Non-pigmented ciliary epithelial cell (primary cell): ENCODE results near the gene PAM.

ENCODE experiments used
- DNase-seq: peaks from one replicate; pipeline ENCODE4 v3.0.0-alpha.2; 2010; ENCODE audit warnings: low read depth

PAM gene

GRCh38 chr5:102860035-102860434 lies 104.9 kb downstream of the PAM start:
- no peak for DNase-seq

GRCh38 chr5:102863058-102863457 lies 108.0 kb downstream of the PAM start:
- DNase-seq: no peak

DNA sequence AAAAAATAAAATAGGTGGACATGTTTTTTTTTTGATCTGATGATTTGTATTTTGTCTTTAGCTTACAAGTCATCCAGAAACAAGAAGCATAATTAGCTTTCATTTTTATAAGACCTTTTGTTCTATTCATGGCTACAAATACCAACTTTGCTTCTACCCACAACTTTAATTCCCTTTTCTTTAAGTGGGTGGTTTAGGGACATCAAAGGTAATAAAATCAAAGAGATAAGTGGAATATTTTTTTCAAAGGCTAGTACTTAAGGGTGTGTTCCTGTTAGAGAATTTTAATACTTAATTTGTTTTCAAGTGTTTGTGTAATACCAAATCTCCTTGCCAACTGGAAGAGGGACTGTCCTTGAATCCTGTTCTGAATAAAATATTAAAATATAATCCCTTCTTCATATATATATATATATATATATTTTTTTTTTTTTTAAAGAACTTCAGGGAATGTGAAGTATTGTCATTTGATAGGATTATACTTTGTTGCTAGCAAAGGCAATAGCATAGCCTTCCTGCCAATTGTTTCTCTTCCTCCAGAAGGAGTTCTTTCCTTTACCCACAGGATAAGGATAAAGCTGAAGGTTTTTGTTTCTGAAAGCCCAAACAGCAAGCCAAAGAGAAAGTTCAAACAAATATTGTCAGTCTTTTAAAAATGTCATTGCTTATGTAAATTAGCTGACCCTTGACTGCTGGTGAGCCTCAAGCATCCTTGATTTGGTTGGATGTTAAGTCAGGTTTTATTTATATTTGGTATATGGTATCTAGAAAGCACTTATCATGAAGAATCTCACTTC lies 108.9 kb downstream of the PAM start:
- DNase-seq: no peak

GRCh38 chr5:102865171-102865509 lies 110.0 kb downstream of the PAM start:
- no peak for DNase-seq

DNA sequence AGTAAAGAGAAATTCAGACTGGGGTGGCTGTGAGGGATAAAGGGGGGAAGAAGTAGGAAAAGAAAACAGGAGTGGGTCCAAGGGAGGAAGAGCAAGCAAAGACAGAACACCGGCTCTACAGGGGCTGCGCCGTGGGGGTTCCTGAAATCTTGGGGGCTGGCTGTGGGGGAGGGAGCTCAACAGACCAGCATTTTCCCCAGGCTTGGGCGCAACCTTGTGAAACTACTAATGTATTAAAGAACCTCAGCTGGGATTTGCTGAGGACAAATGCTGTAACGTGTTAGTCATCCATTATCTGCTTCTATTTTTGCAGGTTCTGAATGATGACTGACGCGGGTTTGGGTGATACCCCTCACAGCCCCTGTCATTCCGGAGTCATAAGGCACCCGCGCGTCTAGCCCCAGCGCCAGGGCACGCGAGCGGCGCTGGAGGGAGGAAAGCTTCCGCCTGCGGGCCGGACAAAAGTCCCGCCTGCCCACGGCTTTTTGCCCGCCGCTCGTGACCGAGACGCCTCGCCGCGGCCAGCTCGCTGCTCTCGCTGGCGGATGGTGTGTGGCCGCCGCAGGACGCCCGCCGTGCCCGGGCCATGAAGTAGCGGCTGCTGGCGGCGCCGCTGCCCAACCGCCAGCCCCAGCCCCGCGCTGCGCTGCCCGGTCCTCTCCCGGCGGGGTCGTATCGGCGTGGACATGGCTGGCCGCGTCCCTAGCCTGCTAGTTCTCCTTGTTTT lies 110.6 kb downstream of the PAM start:
- peak; percentile 66 for DNase-seq

- DNase-seq: no peak
Measured at GRCh38 chr5:102866237-102866600, 111.1 kb downstream of the PAM start.

DNA sequence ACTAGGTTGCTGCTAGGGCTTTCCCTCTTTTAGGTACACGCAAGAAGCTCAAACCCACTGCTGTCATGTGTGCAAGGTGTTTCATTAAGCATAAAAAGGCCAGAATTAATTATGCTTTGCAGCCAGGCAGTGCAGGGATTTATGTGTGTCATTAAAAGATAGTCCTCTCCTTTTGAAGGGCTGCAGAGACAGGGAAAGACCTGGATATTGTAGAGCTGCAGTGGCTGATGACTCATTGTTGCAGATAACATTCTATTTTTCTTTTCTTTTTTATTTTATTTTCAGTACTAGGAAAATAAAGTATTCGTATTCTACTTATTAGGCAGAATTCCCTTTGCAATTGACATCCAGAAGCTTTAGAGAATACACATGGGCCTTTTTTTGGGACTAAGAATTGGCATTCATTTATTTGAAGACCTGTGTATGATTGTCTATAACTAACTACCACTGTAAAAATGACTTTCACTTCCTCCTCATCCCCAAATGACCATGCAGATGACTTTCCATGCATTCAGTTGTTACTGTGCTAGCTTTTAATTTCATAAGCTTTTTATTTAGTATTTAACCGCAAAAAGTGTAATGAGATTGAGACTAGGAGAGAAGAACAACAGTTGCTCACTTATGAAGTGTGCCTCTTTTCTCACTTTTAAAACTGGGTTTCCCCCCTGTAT lies 113.0 kb downstream of the PAM start:
- peak; percentile 15 for DNase-seq

GRCh38 chr5:102869230-102869629 lies 114.1 kb downstream of the PAM start:
- DNase-seq: no peak

DNA sequence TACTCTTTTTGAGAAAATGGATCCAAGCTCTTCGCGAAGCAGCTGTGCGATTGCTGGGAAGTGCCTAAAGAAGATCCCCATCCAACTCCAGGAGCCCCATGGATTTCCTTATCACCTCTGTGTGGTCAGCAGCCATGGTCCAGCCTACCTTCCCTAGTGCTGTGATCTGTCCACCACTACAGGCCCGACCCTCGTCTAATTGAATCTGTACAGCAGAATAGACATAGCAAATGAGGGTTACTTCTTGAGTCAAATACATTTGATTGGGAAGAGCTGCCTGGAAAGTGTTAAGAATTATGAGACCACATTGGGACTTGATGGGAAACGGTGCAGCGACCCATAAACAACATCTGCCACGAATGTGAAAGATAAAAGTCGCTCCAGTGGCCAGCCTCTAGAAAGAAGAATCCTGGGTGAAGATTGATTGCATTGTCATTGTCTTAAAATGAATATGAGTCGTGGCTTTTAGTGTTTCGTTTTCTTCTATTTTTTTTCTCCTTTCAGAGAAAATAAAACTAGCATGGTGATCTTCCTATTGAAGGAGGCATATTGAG lies 118.4 kb downstream of the PAM start:
- DNase-seq: no peak

- no peak for DNase-seq
Measured at GRCh38 chr5:102874054-102874453, 118.9 kb downstream of the PAM start.

DNA sequence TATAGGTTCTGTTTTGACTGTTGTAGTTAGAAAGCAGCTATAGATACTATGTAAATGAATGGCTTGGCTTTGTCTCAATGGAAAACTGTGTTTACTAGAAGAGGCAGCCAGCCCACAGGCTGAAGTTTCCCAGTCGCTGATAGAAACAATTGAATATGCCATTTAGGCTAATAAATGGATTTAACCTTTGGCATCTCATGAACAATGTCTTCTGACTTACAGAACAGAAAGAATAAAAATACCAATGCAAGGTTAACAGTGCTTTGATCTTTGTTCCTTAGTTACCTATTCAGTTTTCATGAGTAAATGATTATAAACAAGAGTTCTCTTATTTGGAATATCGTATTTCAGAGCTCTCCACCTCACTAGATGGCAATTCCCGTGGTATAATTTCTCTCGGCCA lies 120.6 kb downstream of the PAM start:
- DNase-seq: no peak

- no peak for DNase-seq
Measured at GRCh38 chr5:102876610-102877009, 121.5 kb downstream of the PAM start.

DNA sequence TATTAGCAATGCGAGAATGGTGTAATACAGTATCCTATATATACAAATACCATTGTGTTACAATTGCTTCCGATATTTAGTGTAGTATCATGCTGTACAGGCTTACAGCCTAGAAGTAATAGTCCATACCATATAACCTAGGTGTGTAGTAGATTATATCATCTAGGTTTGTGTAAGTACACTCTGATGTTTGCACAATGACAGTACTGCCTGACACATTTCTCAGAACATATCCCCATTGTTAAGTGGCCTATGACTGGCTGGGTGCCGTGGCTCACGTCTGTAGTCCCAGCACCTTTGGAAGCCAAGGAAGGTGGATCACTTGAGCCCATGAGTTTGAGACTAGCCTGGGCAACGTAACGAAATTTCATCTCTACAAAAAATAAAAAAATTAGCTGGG lies 124.6 kb downstream of the PAM start:
- DNase-seq: no peak

- no peak for DNase-seq
Measured at GRCh38 chr5:102886586-102886985, 131.5 kb downstream of the PAM start.

GRCh38 chr5:102888483-102888882 lies 133.4 kb downstream of the PAM start:
- DNase-seq: no peak

DNA sequence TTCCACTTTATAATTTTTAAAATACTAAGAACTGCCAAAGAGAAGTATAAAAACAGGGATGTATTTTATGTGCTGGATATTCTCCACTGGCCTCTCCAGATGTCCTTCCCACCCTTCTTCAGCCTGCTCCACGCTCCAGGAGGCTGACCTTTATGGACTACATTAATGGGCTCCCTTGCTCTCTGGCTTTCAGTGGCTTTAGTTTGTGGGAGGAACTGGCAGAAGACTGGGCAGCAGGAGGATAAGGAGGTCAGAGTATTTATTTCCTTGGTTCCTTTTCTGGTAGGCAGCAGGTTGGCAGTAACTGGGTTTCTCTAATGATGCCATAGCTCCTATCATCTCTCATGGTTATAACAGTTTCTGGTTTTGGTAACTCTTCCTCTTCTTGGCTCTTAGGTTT lies 133.9 kb downstream of the PAM start:
- no peak for DNase-seq

- DNase-seq: no peak
Measured at GRCh38 chr5:102890133-102890532, 135.0 kb downstream of the PAM start.

DNA sequence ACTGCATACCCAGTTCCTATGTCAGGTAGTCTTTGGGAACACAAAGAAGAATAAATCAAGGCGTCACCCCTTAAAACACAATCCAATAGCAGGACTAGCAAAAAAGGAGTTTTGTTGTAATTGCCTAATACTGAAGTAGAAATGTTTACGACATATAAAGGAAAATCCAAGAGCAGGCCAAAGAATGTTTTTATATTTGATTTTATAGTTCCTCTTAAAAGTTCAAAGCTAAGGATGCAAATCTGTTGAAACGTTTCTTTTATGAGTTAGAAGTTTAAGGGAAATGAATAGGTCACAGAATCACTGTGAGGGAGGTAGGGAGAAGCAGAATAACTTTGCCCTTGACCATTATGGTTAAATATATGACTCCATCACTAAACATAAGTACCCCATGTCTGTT lies 136.1 kb downstream of the PAM start:
- DNase-seq: no peak

DNA sequence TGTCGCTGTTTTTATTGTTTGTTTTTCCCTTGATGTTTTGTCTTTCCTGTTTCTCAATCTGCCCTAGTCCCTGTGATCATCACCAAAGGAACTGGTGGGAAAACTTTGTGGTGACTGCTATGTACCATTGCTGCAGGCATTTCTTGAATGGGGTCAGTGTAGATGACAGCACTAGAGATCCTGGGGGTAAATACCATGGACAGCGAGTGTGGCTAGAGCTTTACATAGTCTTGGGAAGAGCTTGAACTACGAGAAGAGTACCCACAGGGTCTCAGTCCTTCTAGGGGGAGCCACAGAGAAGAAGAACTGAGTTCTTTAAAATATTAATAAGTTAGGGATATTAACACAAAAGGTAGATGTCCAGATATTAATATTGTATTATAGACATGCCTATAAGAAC lies 138.8 kb downstream of the PAM start:
- DNase-seq: no peak

DNA sequence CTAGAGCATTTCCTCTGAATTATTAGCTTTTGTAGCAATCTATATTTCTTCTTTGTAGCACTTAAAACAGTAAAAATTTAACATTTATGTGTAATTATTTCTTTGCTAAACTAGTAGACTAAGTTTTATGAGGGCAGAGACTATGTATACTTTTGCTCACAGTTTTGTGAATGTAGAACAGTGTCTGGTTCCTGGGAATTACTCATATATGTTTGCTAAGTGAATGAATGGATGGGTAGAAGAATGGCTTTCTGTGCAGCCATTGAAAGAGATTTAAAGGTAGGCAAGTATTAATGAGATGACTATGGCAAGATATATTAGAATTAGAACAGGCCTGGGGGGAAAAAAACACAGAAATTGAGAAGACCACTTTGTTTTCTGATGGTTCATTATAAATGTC lies 140.1 kb downstream of the PAM start:
- no peak for DNase-seq

- DNase-seq: no peak
Measured at GRCh38 chr5:102895976-102896375, 140.9 kb downstream of the PAM start.

DNA sequence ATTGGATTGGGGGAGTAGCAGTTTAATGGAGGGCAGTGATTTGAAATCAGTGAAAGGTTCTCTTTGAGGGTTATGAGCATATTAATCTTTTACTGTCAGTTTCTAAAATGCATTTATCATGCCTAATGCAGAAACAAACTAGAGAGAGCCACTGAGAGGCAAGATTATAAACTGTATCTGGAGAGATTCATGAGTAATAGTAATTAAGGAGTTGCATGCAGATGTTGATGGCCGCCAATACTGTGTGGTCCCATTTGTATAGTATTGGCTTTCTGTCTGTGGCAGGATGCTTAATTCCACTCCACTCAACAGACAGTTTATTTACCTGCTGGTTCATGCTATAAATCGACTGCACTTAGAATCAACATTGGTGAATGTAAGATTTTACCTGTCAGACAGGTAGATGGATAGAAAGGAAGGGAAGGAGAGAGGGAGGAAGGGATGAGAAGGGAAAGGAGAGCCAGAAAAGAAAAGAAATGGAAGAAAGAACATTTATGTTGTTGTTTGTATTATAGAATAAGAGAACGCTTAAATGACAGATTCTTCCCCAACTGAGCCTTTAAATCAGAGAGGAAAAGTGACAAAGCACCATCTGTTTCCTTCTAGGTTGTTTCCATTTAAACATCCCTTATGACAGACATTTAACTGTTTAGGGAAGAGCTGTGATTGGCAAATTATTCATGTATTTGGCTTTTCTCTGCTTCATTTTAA lies 146.5 kb downstream of the PAM start:
- DNase-seq: no peak

GRCh38 chr5:102902135-102902448 lies 147.0 kb downstream of the PAM start:
- DNase-seq: no peak
